A549 (cell line): Measurements from ENCODE around the gene PGS1. TPM values are rescaled to one million over a fixed set of nuclear protein-coding genes. Genes with fewer than 3 reads are reported as not detected.

Experiments
- ATAC-seq, 2 experiments: fragments of 200-7000 bp in 1 of 2; fragments of >200 bp in 1 of 2; cut with Nextera tagmentation in 1 of 2; cut with Tn5 transposase in 1 of 2; 3 replicates each; pipeline versions ENCODE4 v1.8.0 to v1.9.1; 2018 to 2020; ENCODE audit warnings: mild to moderate bottlenecking in 1 of 2, moderate library complexity in 1 of 2
- CTCF ChIA-PET: fragments of 300-600 bp; sonication (Branson Sonifier 250); formaldehyde crosslinking; extraction: SDS; loops from one replicate; lab custom pipeline; 2021; ENCODE audit warnings: antibody characterized with exemption, inconsistent platforms; lab: Yijun Ruan, JAX
- POLR2A ChIA-PET: fragments of 350-600 bp; formaldehyde crosslinking; extraction: SDS; loops from one replicate; lab custom pipeline; 2021; ENCODE audit warnings: antibody characterized with exemption, inconsistent platforms; lab: Yijun Ruan, JAX
- DNase-seq, 2 experiments: peaks; one replicate each; pipeline versions ENCODE4 v3.0.0 to v3.0.0-alpha.2; 2011 to 2016; ENCODE audit warnings: low read depth in 1 of 2, low spot score in 1 of 2
- FAIRE-seq: peaks from 2 replicates; lab custom pipeline; 2011; peaks lifted over from hg19 to GRCh38; lab: Jason Lieb, UNC
- H3K27ac ChIP-seq, 2 experiments: fragments of >200 bp; sonication (Bioruptor Twin); formaldehyde crosslinking; 3 replicates each; pipeline ENCODE4 v1.5.1; 2016 to 2017
- H3K4me1 ChIP-seq: fragments of >200 bp; sonication (Bioruptor Twin); formaldehyde crosslinking; 3 replicates; pipeline ENCODE4 v1.6.1; 2016
- H3K4me2 ChIP-seq: fragments of >200 bp; sonication (Bioruptor Twin); formaldehyde crosslinking; 3 replicates; pipeline ENCODE4 v1.6.1; 2016
- H3K4me3 ChIP-seq: fragments of >200 bp; sonication (Bioruptor Twin); formaldehyde crosslinking; 3 replicates; pipeline ENCODE4 v1.5.1; 2016
- H3K9me3 ChIP-seq: fragments of >200 bp; sonication (Bioruptor Twin); formaldehyde crosslinking; 3 replicates; pipeline ENCODE4 v1.6.1; 2016
- CBX8 ChIP-seq: fragments of 200-600 bp; sonication (generic); IDR thresholded peaks from 2 replicates; pipeline ENCODE4 v1.6.1; 2016
- CEBPB ChIP-seq, 2 experiments: fragments of >200 bp in 1 of 2; sonication (Bioruptor Twin) in 1 of 2; formaldehyde crosslinking in 1 of 2; IDR thresholded peaks; 2 replicates each; pipeline ENCODE4 v1.6.1; 2012 to 2016
- CHD4 ChIP-seq: fragments of 200-600 bp; sonication (generic); IDR thresholded peaks from 2 replicates; pipeline ENCODE4 v1.6.1; 2016; ENCODE audit warnings: antibody characterized with exemption, mild to moderate bottlenecking, borderline replicate concordance
- E2F6 ChIP-seq: IDR thresholded peaks from 2 replicates; pipeline ENCODE4 v1.6.1; 2012; ENCODE audit warnings: low read depth, borderline replicate concordance
- EHMT2 ChIP-seq: fragments of 200-600 bp; sonication (generic); IDR thresholded peaks from 2 replicates; pipeline ENCODE4 v1.6.1; 2016; ENCODE audit warnings: antibody characterized with exemption, low read depth, mild to moderate bottlenecking, moderate library complexity
- EP300 ChIP-seq, 2 experiments: fragments of >200 bp; sonication (Bioruptor Twin); formaldehyde crosslinking; IDR thresholded peaks; 2 replicates in 1 of 2; 3 replicates in 1 of 2; pipeline ENCODE4 v1.6.1; 2016 to 2017
- ESRRA ChIP-seq: fragments of 150-350 bp; IDR thresholded peaks from 2 replicates; pipeline ENCODE4 v1.6.1; 2014; ENCODE audit warnings: mild to moderate bottlenecking, low read length, borderline replicate concordance
- FOSB ChIP-seq: fragments of 250-450 bp; sonication (Bioruptor Pico); IDR thresholded peaks from 2 replicates; pipeline ENCODE4 v1.5.0; 2020; ENCODE audit warnings: mild to moderate bottlenecking, moderate library complexity
- FOSL2 ChIP-seq, 2 experiments: fragments of 450-650 bp in 1 of 2; fragments of >200 bp in 1 of 2; sonication (Bioruptor Twin) in 1 of 2; formaldehyde crosslinking; IDR thresholded peaks; 2 replicates each; pipeline versions ENCODE4 v1.5.0 to v1.6.1; 2016 to 2020; ENCODE audit warnings: mild to moderate bottlenecking in 1 of 2, moderate library complexity in 1 of 2
- HDAC2 ChIP-seq: fragments of 200-600 bp; sonication (generic); IDR thresholded peaks from 2 replicates; pipeline ENCODE4 v1.6.1; 2016
- HEYL ChIP-seq: fragments of 250-450 bp; sonication (Bioruptor Pico); IDR thresholded peaks from 2 replicates; pipeline ENCODE4 v1.8.0; 2021; ENCODE audit warnings: mild to moderate bottlenecking, moderate library complexity
- HOXA7 ChIP-seq: fragments of 250-450 bp; sonication (Bioruptor Pico); IDR thresholded peaks from 2 replicates; pipeline ENCODE4 v1.5.0; 2020; ENCODE audit warnings: mild to moderate bottlenecking, moderate library complexity
- JUN ChIP-seq, 2 experiments: fragments of >200 bp; sonication (Bioruptor Twin); formaldehyde crosslinking; IDR thresholded peaks; 2 replicates in 1 of 2; 3 replicates in 1 of 2; pipeline ENCODE4 v1.6.1; 2016 to 2017
- KDM5A ChIP-seq: fragments of 200-600 bp; sonication (generic); IDR thresholded peaks from 2 replicates; pipeline ENCODE4 v1.6.1; 2016; ENCODE audit warnings: antibody characterized with exemption, mild to moderate bottlenecking
- MAFK ChIP-seq: fragments of 450-650 bp; IDR thresholded peaks from 2 replicates; pipeline ENCODE4 v1.6.1; 2014; ENCODE audit not compliant: partially characterized antibody
- MAX ChIP-seq: IDR thresholded peaks from 2 replicates; pipeline ENCODE4 v1.6.1; 2012
- NFE2L2 ChIP-seq: fragments of 150-350 bp; conservative IDR thresholded peaks from 2 replicates; pipeline ENCODE4 v1.6.1; 2014; ENCODE audit warnings: low read length
- NPAS2 ChIP-seq: fragments of 250-450 bp; sonication (Bioruptor Pico); IDR thresholded peaks from 2 replicates; pipeline ENCODE4 v1.8.0; 2022; ENCODE audit warnings: mild to moderate bottlenecking, moderate library complexity, borderline replicate concordance
- NR3C1 ChIP-seq: fragments of >200 bp; sonication (Bioruptor Twin); formaldehyde crosslinking; IDR thresholded peaks from 3 replicates; pipeline ENCODE4 v1.6.1; 2017
- PHF8 ChIP-seq: fragments of 200-600 bp; sonication (generic); IDR thresholded peaks from 2 replicates; pipeline ENCODE4 v1.6.1; 2016; ENCODE audit warnings: low read depth, mild to moderate bottlenecking, antibody characterized with exemption, moderate library complexity, borderline replicate concordance
- POLR2A ChIP-seq: IDR thresholded peaks from 2 replicates; pipeline ENCODE4 v1.6.1; 2012; ENCODE audit warnings: mild to moderate bottlenecking, low read length
- POLR2AphosphoS2 ChIP-seq: conservative IDR thresholded peaks from 2 replicates; pipeline ENCODE4 v1.6.1; 2012; ENCODE audit warnings: low read length, improper control_type of control experiment, inconsistent platforms
- SREBF2 ChIP-seq: fragments of 450-650 bp; IDR thresholded peaks from 2 replicates; pipeline ENCODE4 v1.6.1; 2014; ENCODE audit warnings: mild to moderate bottlenecking, moderate library complexity
- TFCP2L1 ChIP-seq: fragments of 250-450 bp; sonication (Bioruptor Pico); IDR thresholded peaks from 2 replicates; pipeline ENCODE4 v1.5.0; 2021; ENCODE audit warnings: mild to moderate bottlenecking
- TP53 ChIP-seq: fragments of 250-450 bp; sonication (Bioruptor Pico); IDR thresholded peaks from 2 replicates; pipeline ENCODE4 v1.5.0; 2021; ENCODE audit warnings: mild to moderate bottlenecking, moderate library complexity
- USF2 ChIP-seq: fragments of 450-650 bp; IDR thresholded peaks from 2 replicates; pipeline ENCODE4 v1.6.1; 2014; ENCODE audit warnings: antibody characterized with exemption
- ZFP36 ChIP-seq: fragments of 450-650 bp; IDR thresholded peaks from 2 replicates; pipeline ENCODE4 v1.6.1; 2014; ENCODE audit warnings: borderline replicate concordance; ENCODE audit not compliant: partially characterized antibody
- WGBS: methylation state at CpG from one replicate; pipeline ENCODE4 v1.1.6; 2017; ENCODE audit errors: missing lambda C conversion rate; 5-methylcytosine and 5-hydroxymethylcytosine counted together
- polyA plus RNA-seq, 4 experiments: library from polyadenylated mRNA; depleted of rRNA in 3 of 4; stranded (reverse); fragments of >200 nt; fragmentation: RNase III in 1 of 4; extraction: RNeasy Plus Mini Kit Qiagen cat#74134 plus additional on column Dnase treatment in 1 of 4; gene quantifications; 2 replicates in 3 of 4; 3 replicates in 1 of 4; pipeline ENCODE4 v1.2.3, GENCODE V29; 2011 to 2017
- TF ChIP-seq, protein P1 (sequence below): fragments of 150-350 bp; IDR thresholded peaks from 2 replicates; pipeline ENCODE4 v1.6.1; 2014; ENCODE audit warnings: low read depth, mild to moderate bottlenecking, low read length
- TF ChIP-seq, protein P2 (sequence below): IDR thresholded peaks from 2 replicates; pipeline ENCODE4 v1.6.1; 2012

The PGS1 gene
- polyA plus RNA-seq, 2 of the 4 experiments (the other 2 are of a cell fraction), result 23.7 to 29.5 TPM

DNA sequence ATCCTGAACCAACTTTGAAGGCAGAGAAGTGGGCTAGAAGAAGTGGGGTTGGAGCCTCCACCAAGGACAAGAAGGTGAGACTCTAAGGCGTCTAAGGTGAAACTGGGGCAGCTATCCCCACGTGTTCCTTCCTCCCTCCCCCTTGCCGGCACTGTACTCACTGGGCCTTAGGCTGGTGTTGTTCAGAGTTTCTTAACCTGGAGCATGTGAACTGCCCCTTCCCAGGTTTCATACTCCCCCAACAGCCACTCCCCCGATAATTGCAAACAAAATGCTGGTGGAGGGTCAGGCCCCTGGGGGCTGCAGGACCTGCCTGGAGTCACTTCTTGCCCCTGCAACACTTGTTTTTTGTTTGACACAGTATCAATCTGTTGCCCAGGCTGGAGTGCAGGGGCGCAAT lies 11.3 kb upstream of the PGS1 start:
- TF ChIP-seq KDM5A (no peak), TP53 (CRISPR knock-in tag) (no peak)
- TF ChIP-seq, all 56 proteins: peak for 0
- WGBS, result 85% methylated on average over 5 of the region's 5 CpGs
- Histone ChIP-seq H3K4me2 (no peak overlapping the region), H3K4me3 (no peak overlapping the region), H3K27ac (no peak overlapping the region), H3K9me3 (no peaks in the 10 kb centered on the region), H3K4me1 (no peaks in the 10 kb centered on the region)
- CTCF ChIA-PET, result interaction anchor here (0.6 to 15.5 kb wide), 8 partner anchors 13 to 384 kb away, joined by 3 to 388 read pairs (median 4); no protein-coding TSS in a partner anchor
- DNase-seq (no peak), FAIRE-seq (no peak), ATAC-seq (no peak)
- POLR2A ChIA-PET, result no interaction called here

DNA sequence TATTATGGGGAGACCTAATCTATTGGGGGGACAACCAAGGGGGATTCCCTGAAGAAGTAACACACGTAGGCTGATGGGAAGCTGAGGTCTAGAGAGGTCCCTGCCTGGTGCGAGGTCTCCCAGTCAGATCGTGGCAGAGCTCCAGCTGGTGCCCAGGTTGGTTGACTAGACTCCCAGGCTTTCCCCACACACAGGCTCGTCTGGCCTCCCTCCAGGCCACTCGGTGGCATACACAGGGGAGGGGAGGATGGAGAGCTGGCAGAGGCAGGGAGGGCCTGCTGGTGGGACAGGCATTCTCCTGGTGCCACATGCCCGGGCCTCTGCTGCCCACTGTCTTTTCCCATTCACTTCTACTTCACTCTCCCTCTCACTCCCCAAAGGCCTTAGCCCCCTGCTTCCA lies 10.1 kb upstream of the PGS1 start:
- no peak overlapping the region for H3K27ac ChIP-seq
- ChIA-PET CTCF (interaction anchor here (0.5 to 15.5 kb wide), 9 partner anchors 9 to 360 kb away, joined by 3 to 388 read pairs (median 4); partner anchors contain the start of gene SOCS3), POLR2A (no interaction called here)
- no peak overlapping the region for H3K4me2 ChIP-seq
- 69% methylated on average over 6 of the region's 6 CpGs for WGBS
- H3K4me3 ChIP-seq, result no peak overlapping the region
- no peaks in the 10 kb centered on the region for H3K9me3 ChIP-seq
- no peak for ATAC-seq
- DNase-seq, result no peak
- TF ChIP-seq PHF8 (no peak), HEYL (no peak), NPAS2 (CRISPR knock-in tag) (no peak), TFCP2L1 (CRISPR knock-in tag) (no peak), KDM5A (no peak), EHMT2 (no peak), POLR2A (no peak), FOSB (CRISPR knock-in tag) (no peak), USF2 (no peak), POLR2AphosphoS2 (no peak), MAFK (no peak), ESRRA (no peak), HOXA7 (CRISPR knock-in tag) (no peak), MAX (no peak), EP300 (IDR thresholded peaks at IDR 0.05) (no peak), CEBPB (IDR thresholded peaks at IDR 0.05) (no peak), FOSL2 (IDR thresholded peaks at IDR 0.05) (no peak), FOSL2 (CRISPR knock-in tag; IDR thresholded peaks at IDR 0.05) (no peak), JUN (IDR thresholded peaks at IDR 0.05) (no peak)
- FAIRE-seq, result no peak
- no peaks in the 10 kb centered on the region for H3K4me1 ChIP-seq

DNA sequence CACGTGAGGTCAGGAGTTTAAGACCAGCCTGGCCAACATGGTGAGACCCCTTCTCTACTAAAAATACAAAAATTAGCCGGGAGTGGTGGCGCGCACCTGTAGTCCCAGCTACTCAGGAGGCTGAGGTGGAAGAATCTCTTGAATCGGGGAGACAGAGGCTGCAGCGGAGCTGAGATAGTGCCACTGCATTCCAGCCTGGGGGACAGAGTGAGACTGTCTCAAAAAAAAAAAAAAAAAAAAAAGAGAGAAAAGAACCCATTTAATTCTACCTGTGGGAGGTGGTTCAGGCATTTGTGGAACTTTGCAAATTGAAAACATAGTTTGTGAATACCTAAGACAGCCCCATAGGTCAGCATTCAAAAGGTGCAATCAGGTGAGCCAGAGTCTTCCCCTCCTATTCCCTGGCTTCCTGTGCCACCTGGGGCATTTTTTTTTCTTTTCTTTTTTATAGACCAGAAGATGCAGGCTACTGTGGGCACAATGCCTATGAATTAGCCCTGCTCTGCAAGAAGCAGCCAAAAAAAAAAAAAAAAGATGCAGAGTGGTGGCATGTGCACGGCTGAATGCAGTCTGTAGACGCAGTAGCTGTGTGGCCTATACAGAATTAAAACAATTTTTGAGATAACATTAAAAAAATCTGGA lies 9.5 kb upstream of the PGS1 start:
- ATAC-seq, result no peak
- H3K4me3 ChIP-seq, result no peak overlapping the region
- H3K9me3 ChIP-seq, result no peaks in the 10 kb centered on the region
- H3K4me2 ChIP-seq, result no peak overlapping the region
- no peak for DNase-seq
- H3K27ac ChIP-seq, result no peak overlapping the region
- POLR2A ChIA-PET, result no interaction called here
- no peak for FAIRE-seq
- WGBS, result 96% methylated on average over 8 of the region's 8 CpGs
- CTCF ChIA-PET, result interaction anchor here (0.6 to 15.5 kb wide), 10 partner anchors 9 to 118 kb away, joined by 3 to 388 read pairs (median 4); partner anchors contain the start of gene SOCS3
- no peaks in the 10 kb centered on the region for H3K4me1 ChIP-seq
- TF ChIP-seq NR3C1 (no peak), ZFP36 (no peak), NPAS2 (CRISPR knock-in tag) (no peak), MAX (no peak), PHF8 (no peak), EHMT2 (no peak), SREBF2 (no peak), E2F6 (no peak), NFE2L2 (no peak), CHD4 (no peak), CBX8 (no peak), HDAC2 (no peak)
- TF ChIP-seq, protein P1, sequence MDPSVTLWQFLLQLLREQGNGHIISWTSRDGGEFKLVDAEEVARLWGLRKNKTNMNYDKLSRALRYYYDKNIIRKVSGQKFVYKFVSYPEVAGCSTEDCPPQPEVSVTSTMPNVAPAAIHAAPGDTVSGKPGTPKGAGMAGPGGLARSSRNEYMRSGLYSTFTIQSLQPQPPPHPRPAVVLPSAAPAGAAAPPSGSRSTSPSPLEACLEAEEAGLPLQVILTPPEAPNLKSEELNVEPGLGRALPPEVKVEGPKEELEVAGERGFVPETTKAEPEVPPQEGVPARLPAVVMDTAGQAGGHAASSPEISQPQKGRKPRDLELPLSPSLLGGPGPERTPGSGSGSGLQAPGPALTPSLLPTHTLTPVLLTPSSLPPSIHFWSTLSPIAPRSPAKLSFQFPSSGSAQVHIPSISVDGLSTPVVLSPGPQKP, result no peak
- TF ChIP-seq, protein P2, sequence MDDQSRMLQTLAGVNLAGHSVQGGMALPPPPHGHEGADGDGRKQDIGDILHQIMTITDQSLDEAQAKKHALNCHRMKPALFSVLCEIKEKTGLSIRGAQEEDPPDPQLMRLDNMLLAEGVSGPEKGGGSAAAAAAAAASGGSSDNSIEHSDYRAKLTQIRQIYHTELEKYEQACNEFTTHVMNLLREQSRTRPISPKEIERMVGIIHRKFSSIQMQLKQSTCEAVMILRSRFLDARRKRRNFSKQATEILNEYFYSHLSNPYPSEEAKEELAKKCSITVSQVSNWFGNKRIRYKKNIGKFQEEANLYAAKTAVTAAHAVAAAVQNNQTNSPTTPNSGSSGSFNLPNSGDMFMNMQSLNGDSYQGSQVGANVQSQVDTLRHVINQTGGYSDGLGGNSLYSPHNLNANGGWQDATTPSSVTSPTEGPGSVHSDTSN, result no peak
